HG02763 (cell line): ENCODE measurements around the gene ANO6.

Experiments used
- ATAC-seq: cut with Tn5 transposase; IDR thresholded peaks from one replicate; pipeline ENCODE4 v1.9.1; 2021; ENCODE audit warnings: mild to moderate bottlenecking, moderate library complexity; ENCODE audit not compliant: unreplicated experiment

The ANO6 gene

DNA sequence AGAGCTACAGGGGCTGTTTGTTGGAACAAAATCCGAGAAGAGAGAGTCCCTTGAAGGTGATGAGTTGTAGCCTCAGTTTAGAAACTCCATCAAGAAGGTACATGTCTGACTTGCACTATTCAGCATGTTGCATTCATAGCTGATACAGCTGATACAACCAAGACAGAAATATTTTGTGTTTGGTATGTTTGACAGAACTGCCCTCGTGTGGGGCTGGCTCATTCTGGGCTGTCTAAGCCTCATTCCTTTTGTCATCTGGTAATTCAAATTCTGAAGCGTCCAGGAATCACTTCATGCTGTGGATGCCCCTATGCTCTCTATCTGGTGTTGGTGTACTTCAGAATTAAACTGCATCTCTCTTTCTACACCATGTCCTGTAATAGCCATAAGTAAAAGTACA, 126.3 kb downstream of the ANO6 start:
- ATAC-seq = no peak

DNA sequence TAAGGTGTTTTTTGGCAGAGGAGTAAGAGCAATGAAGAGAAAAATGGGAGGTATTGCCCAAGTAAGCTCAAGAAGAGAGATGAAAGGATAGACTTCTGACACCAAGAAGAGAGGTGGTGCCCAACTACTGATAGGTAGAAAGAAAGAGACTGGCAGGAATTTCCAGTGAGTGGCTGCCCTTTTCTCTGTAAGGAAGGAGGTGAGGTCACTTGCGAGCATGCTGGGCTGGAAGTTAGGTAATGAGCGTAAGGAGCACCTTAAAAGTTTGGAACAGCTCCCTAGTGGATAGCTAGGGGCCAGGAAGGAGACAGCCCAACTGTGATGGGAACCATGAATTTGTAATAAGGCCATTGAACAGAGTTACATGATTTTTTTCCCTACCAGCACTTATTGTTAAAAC, 127.0 kb downstream of the ANO6 start:
- no peak for ATAC-seq

DNA sequence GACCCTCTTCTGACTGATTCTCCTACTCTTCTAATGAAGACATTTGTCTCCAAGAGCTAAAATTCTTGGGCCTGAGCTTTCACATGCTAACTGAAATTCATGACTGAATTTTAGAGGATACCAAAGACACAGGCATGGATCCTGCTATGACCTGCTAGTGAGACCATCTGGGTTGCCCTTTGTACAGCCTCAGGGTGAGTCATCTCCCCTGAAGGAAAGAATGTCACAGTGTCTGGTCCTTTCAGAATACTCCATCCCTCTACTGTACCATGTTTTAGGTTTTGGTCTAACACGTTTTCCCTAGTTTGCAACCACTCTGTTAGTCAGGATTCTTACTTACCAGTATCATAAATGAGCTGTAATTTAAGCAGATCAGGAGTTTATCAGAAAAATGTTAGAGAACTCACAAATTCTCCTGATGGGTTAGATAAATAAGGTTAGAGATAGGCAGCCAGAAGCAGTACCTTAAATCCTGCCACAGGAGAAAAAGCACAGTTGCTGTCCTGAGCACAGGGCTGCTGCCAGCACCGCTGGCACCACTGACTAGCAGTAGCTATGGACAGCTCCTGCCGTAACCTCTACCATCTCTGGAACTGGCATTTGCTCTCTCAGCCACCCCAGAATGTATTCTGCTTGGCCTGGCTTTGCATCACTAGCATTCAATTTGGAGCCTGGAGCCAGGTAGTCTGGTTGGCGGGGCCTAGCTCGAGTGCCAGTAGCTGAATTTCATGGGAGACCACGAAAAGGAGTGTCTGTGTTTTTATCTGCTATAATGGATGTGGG, 127.6 kb downstream of the ANO6 start:
- no peak for ATAC-seq

- ATAC-seq = no peak
Observed at GRCh38 chr12:45348311-45348710, 132.4 kb downstream of the ANO6 start.

DNA sequence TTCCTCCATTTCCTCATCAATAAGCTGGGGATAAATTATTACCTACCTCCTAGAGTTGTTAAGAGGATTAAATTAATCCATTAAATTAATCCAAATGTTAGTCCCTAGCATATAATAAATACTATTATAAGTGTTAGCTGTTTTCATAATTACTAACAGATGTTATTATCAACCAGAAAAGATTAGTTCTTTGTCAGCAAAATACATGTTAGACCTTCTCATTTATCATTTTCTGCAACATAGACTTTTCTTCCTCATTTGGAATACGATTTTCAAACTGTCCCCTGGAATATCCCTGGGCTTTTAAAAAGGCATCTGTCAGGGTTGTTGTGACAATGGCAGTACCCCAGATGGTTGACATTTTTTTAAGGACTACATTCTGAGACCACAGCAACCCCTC, 133.1 kb downstream of the ANO6 start:
- ATAC-seq = no peak

- ATAC-seq = no peak
Observed at GRCh38 chr12:45349916-45350315, 134.0 kb downstream of the ANO6 start.

DNA sequence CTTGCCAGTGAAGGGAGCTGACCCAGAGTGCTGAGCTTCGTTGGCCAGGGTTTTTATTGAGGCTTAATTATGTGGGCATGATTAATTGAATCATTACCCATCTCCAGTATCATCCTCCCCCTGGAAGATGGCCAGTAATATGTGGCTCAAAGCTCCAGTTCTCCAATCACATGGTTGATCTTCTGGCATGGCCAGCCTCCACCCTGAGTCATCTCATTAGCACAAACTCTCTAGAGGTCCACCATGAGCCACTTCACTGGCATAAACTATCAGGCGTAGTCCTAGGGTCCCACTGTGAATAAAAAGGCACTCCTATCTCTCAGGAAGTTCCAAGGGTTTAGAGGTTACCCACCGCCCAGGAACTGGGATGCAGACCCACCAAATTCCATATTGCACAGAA, 135.0 kb downstream of the ANO6 start:
- no peak for ATAC-seq

DNA sequence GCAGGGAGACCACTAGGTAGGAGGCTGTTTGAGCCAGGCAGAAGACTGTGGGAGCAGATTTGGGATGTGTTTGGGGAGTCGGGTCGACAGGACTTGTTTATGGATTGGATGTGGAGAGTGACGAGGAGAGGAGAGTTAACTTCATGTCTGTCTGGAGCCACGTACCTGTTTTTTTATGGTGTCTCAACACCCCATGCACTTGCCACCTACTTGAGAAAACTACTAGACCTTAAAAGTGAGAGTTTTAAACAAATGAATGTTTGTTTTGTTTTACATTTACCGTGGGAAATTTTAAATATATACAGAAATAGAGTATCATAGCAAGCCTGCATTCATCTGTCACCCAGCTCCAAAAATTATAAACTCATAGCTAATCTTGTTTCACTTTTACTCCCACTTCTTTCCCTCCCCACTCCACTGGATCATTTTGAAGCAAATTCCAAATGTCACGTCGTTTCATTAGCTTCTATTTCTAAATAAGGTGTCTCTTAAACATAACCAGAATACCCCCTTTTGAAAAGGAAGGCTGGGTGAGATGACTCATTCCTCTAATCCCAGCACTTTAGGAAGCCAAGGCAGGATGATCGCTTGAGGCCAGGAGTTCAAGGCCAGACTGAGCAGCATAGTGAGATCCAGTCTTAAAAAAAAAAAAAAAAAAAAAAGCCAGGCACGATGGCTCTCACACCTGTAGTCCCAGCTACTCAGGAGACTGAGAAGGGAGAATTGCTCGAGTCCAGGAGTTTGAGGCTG, 136.2 kb downstream of the ANO6 start:
- ATAC-seq = no peak

DNA sequence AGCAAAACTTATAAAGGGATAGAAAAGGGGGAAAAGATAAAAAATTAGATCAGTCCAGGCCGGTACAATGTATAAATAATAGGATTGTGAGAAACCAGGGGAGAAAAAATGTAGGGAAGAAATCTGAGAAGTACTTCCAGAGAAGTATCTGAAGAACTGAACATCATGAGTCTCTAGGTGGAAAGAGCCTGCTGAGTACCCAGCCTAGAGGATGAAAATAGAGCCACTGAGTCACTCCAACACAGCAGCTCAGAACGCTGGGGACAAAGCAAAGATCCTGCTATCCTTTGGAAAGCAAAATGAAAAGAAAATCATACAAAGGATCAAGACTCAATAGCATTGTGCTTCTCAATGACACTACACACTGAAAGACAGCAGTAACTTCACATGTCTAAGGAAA, 138.0 kb downstream of the ANO6 start:
- ATAC-seq = no peak

DNA sequence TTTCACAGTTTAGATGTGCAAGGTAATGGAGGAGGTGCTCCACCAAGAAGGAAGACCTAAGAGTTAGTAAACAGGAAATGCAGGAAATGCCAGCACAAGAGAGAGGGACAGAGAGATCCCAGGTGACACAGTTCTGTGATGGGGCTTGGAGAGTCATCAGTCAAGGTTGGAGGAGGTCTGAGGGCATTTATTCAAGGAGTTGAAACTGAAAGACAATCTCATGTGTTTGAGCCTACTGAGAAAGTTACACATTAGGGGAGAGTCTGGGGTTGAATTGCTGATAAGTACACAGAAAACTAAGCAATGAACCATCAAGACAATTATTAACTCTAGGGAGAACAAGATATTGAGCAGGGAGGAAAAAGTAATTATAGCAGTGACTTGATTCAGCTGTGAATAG, 138.5 kb downstream of the ANO6 start:
- ATAC-seq = peak; percentile 85

DNA sequence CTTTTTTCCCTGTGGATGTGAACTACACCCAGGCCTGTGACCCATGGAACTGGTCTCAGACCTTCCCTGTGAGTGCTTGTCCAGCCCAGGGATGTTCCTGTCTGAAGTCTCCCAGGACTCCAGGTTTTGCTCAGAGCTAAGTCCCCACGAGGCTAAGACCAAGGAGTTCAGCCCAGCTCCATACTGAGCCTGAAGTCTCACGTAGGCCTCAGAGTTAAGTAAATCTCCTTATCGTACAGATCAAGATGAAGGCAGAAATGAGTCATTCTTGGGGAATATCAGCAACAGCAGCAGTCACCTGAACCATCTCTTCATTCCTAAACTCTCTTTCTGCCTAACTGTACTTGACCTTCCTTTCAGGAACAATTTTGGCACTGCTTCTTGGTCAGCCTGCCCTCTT, 139.8 kb downstream of the ANO6 start:
- ATAC-seq = no peak

DNA sequence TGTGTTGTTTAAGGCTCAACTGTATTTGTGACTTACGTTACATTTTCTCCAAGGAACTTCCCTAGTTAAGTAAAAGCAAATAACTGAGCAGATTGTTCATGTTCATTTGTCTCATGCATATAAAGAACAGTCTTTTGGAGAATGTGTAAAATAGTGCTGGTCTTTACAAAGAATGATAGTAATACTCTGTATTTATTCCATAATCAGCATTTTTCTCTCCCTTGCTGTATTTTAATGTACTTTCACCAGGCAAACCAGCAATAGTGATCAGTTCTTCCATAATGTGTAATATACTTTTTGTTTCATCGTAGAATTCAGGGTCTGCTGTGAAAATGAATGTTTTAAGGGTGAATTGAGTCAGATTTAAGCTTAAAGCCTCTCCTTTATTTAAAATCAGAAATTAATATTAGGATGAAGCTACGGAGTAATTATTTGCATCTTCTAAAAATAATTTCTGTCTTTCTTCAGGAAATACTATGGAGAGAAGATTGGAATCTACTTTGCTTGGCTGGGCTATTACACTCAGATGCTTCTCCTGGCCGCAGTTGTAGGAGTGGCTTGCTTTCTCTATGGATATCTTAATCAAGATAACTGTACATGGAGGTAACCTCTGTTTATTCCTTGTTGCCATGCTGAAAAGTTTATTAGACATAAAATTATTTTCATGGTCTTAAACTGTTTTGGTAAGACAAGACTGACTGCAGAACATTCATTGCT, 141.1 kb downstream of the ANO6 start:
- ATAC-seq = no peak

DNA sequence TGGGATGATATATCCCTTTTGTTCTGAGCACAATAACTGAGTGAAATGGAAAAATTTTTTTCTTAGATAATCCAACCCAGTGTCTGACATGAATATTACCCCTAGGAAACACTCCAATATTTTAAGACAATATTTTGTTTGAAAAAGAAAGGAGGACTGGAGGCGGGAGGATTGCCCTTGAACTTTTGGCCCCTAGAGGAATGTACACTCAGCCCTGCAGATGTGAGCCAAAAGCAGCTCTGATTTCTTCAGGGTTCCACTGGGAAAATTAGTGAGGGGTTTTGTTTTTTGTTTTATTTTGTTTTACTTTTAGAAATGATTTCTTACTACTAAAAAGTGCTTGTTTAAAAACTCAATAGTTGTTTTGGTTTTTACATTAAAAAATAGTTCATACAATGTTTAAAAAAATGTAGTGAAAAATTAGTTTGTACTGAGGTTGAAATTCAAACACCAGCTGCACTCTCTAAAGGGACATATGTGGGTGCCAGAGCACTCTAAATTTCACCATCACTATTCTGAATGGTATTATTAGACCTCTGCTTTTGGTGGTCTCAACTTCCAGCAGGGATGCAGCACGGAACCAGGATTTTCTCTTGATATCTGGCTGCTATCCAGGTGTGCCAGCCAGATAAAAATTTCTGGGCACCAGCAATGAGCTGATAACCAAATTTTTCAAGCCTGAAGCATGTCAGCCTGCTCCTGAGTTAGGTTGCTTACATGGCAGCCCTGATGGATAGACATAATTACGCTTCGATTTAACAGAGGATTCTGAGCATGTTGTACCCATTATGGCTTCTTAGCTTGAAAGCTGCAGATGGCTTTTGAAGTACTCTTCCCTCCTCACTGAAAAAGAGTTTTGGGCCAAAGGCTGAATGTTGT, 141.9 kb downstream of the ANO6 start:
- no peak for ATAC-seq

DNA sequence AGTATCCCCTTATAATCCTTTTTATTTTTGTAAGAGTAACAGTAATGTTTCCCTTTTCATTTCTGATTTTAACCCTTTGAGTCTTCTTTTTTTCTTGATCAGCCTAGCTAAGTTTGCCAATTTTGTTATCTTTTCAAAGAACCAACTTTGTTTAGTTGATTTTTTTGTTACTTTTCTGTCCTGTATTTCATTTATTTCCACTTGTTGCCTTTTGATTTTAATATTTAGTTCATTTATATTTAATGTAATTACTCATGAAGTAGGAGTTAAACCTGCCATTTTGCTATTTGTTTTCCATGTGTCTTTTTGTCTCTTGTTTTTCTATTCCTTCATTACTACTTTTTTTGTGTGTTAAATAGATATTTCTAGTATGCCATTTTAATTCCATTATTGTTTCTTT, 146.4 kb downstream of the ANO6 start:
- no peak for ATAC-seq

DNA sequence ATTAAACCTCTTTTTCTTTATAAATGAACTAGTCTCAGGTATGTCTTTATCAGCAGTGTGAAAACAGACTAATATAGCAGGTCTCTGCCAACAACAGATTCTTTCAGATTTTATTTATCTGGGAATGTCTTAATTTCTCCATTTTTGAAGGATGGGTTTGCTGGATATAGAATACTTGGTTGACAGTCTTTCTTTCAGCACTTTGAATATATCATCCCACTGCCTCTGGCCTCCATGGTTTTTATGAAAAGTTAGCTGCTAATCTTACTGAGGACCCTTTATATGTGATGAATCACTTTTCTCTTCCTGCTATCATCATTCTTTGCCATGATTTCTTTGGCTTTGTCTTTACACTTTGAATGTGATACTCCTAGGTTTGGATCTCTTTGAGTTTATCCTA, 148.0 kb downstream of the ANO6 start:
- no peak for ATAC-seq

GRCh38 chr12:45368841-45369489, 153.1 kb downstream of the ANO6 start:
- no peak for ATAC-seq

- ATAC-seq = no peak
Observed at GRCh38 chr12:45377815-45378214, 161.9 kb downstream of the ANO6 start.

DNA sequence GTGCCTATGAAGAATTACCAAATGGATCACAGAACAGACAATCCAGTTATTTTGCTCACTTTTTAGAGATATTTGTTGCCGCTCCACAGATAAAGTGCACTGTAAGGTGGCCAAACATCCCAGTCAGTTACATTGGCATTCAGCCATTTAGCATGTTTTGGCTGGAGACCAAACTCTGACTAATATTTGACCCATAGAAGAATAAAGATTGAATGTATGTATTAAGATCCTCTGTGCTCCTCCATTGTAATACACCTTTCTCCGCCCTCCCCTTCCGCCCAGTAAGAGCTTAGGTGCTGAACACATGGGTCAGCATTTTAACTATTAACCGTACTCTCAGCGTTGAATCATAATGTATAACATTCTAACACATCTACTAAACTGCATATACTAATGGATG, 163.4 kb downstream of the ANO6 start:
- ATAC-seq = no peak

GRCh38 chr12:45381351-45381750, 165.5 kb downstream of the ANO6 start:
- ATAC-seq = no peak

- ATAC-seq = no peak
Observed at GRCh38 chr12:45388545-45388944, 172.7 kb downstream of the ANO6 start.
